ENCODE data around the gene BANP. TPM values are rescaled to one million over a fixed set of nuclear protein-coding genes. Genes with fewer than 3 reads are reported as not detected.
"Not testable (repeated sequence)": the region's sequence is repeated elsewhere in the genome, so short reads cannot be mapped to it uniquely, and the experiment has no call there.

The BANP gene
- total and polyA plus RNA-seq, 2 donors (not counting 3 experiments of a cell fraction or from before 2014, with no cell fraction given) = 22.4 to 33.8 TPM

GRCh38 chr16:87984632-87985267 lies 33.5 kb downstream of the BANP start:
- no peaks in the 10 kb centered on the region for H3K27me3 ChIP-seq (ENCODE audit: control insufficient read depth in 2 of 2, insufficient read depth in 2 of 2, low read length in 2 of 2)
- H3K36me3 ChIP-seq (ENCODE audit: control insufficient read depth in 2 of 2, extremely low read depth in 1 of 2, insufficient read depth in 2 of 2, low read length in 2 of 2) = peaks cover 0 to 5% of the 10 kb centered on the region in 2 experiments
- no peak overlapping the region for H2AFZ ChIP-seq (ENCODE audit: low read depth, low read length)
- BruUV-seq (replicated peaks) = no TSS peak
- POLR2A ChIA-PET = no interaction called here
- no peaks in the 10 kb centered on the region for H3K79me2 ChIP-seq (ENCODE audit: control insufficient read depth, insufficient read depth, low read length)
- DNase-seq (ENCODE audit: low read depth, low spot score) = no peak
- no peak overlapping the region for H3K9ac ChIP-seq (replicated peaks; ENCODE audit: extremely low read depth, insufficient read depth, low read length)
- dilution Hi-C loops (cut with MboI; ENCODE audit: extremely low pct_ligation_motif_present, low sequenced_read_pairs) (no loop called here), intact Hi-C loops (cut with micrococcal nuclease) (no loop called here)
- no peaks in the 10 kb centered on the region for H4K20me1 ChIP-seq (replicated peaks; ENCODE audit: control insufficient read depth, extremely low read depth, insufficient read depth, low read length)
- H3K9me3 ChIP-seq (replicated peaks; ENCODE audit: control insufficient read depth, insufficient read depth, low read length) = no peaks in the 10 kb centered on the region
- no peak overlapping the region for H3K27ac ChIP-seq (ENCODE audit: insufficient read depth, low read depth, low read length)
- no peaks in the 10 kb centered on the region for H3K9me1 ChIP-seq (replicated peaks; ENCODE audit: control insufficient read depth, extremely low read depth, insufficient read depth, low read length)
- H3K4me1 ChIP-seq (ENCODE audit: control insufficient read depth, extremely low read depth, insufficient read depth, low read length) = no peaks in the 10 kb centered on the region
- FAIRE-seq = no peak
- H3K4me2 ChIP-seq (ENCODE audit: insufficient read depth, low read length) = no peak overlapping the region
- CTCF ChIA-PET = interaction anchor here (1.3 kb wide), 1 partner anchor 444 kb away, joined by 3 read pairs; no protein-coding TSS in a partner anchor
- no peak for TF ChIP-seq POLR2A (IDR thresholded peaks at IDR 0.05; ENCODE audit: low read depth, low read length)
- no peak for TF ChIP-seq MAX (IDR thresholded peaks at IDR 0.05; ENCODE audit: insufficient read depth, insufficient read length)
- no peak for TF ChIP-seq JUN (IDR thresholded peaks at IDR 0.05; ENCODE audit: borderline replicate concordance, insufficient read depth, insufficient read length, low read depth)
- TF ChIP-seq POLR2AphosphoS5 (IDR thresholded peaks at IDR 0.05; ENCODE audit: insufficient read depth, low read depth, low read length) = no peak
- no peak for TF ChIP-seq GATA2 (IDR thresholded peaks at IDR 0.05; ENCODE audit: insufficient read depth, insufficient read length, low read depth, low read length)
- TF ChIP-seq MYC (IDR thresholded peaks at IDR 0.05; ENCODE audit: low read depth, low read length) = no peak
- TF ChIP-seq EZH2 (IDR thresholded peaks at IDR 0.05; ENCODE audit: borderline replicate concordance, low read depth, low read length, severe bottlenecking) = no peak
- TF ChIP-seq CTCF (IDR thresholded peaks at IDR 0.05; ENCODE audit: extremely low read depth in 1 of 2, insufficient read depth in 1 of 2, low read depth in 1 of 2, low read length in 2 of 2) = no peak
- no peak for TF ChIP-seq FOS (IDR thresholded peaks at IDR 0.05; ENCODE audit: borderline replicate concordance, insufficient read depth, low read length)
- H3K4me3 ChIP-seq (replicated peaks in 1 of 3; ENCODE audit: insufficient read depth in 1 of 3, low read depth in 1 of 3, low read length in 3 of 3) = no peak overlapping the region

- H3K9ac ChIP-seq (replicated peaks; ENCODE audit: extremely low read depth, insufficient read depth, low read length); H3K4me1 ChIP-seq (ENCODE audit: control insufficient read depth, extremely low read depth, insufficient read depth, low read length); H3K9me1 ChIP-seq (replicated peaks; ENCODE audit: control insufficient read depth, extremely low read depth, insufficient read depth, low read length); BruUV-seq (replicated peaks); DNase-seq (ENCODE audit: low read depth, low spot score); POLR2A ChIA-PET; CTCF ChIA-PET; H3K27me3 ChIP-seq (ENCODE audit: control insufficient read depth in 2 of 2, insufficient read depth in 2 of 2, low read length in 2 of 2); H3K36me3 ChIP-seq (ENCODE audit: control insufficient read depth in 2 of 2, extremely low read depth in 1 of 2, insufficient read depth in 2 of 2, low read length in 2 of 2); H3K9me3 ChIP-seq (replicated peaks; ENCODE audit: control insufficient read depth, insufficient read depth, low read length); H3K4me3 ChIP-seq (replicated peaks in 1 of 3; ENCODE audit: insufficient read depth in 1 of 3, low read depth in 1 of 3, low read length in 3 of 3); dilution Hi-C loops (cut with MboI; ENCODE audit: extremely low pct_ligation_motif_present, low sequenced_read_pairs); H2AFZ ChIP-seq (ENCODE audit: low read depth, low read length); H4K20me1 ChIP-seq (replicated peaks; ENCODE audit: control insufficient read depth, extremely low read depth, insufficient read depth, low read length); H3K79me2 ChIP-seq (ENCODE audit: control insufficient read depth, insufficient read depth, low read length); FAIRE-seq; H3K4me2 ChIP-seq (ENCODE audit: insufficient read depth, low read length); intact Hi-C loops (cut with micrococcal nuclease); H3K27ac ChIP-seq (ENCODE audit: insufficient read depth, low read depth, low read length): not testable (repeated sequence)
These were observed 34.3 kb downstream of the BANP start for GRCh38 chr16:87985493-87985892.

GRCh38 chr16:87986361-87986849 lies 35.2 kb downstream of the BANP start:
- H3K36me3 ChIP-seq (ENCODE audit: control insufficient read depth in 2 of 2, extremely low read depth in 1 of 2, insufficient read depth in 2 of 2, low read length in 2 of 2); H3K4me1 ChIP-seq (ENCODE audit: control insufficient read depth, extremely low read depth, insufficient read depth, low read length); CTCF ChIA-PET; H3K27ac ChIP-seq (ENCODE audit: insufficient read depth, low read depth, low read length); H3K9me3 ChIP-seq (replicated peaks; ENCODE audit: control insufficient read depth, insufficient read depth, low read length); BruUV-seq (replicated peaks); H3K9ac ChIP-seq (replicated peaks; ENCODE audit: extremely low read depth, insufficient read depth, low read length); H3K9me1 ChIP-seq (replicated peaks; ENCODE audit: control insufficient read depth, extremely low read depth, insufficient read depth, low read length); H3K79me2 ChIP-seq (ENCODE audit: control insufficient read depth, insufficient read depth, low read length); H2AFZ ChIP-seq (ENCODE audit: low read depth, low read length); H3K27me3 ChIP-seq (ENCODE audit: control insufficient read depth in 2 of 2, insufficient read depth in 2 of 2, low read length in 2 of 2); H3K4me3 ChIP-seq (replicated peaks in 1 of 3; ENCODE audit: insufficient read depth in 1 of 3, low read depth in 1 of 3, low read length in 3 of 3); H4K20me1 ChIP-seq (replicated peaks; ENCODE audit: control insufficient read depth, extremely low read depth, insufficient read depth, low read length); POLR2A ChIA-PET; dilution Hi-C loops (cut with MboI; ENCODE audit: extremely low pct_ligation_motif_present, low sequenced_read_pairs); H3K4me2 ChIP-seq (ENCODE audit: insufficient read depth, low read length); DNase-seq (ENCODE audit: low read depth, low spot score); intact Hi-C loops (cut with micrococcal nuclease); FAIRE-seq: not testable (repeated sequence)

Data from endothelial cell of umbilical vein (primary cell).